GM10248 (cell line): Measurements from ENCODE around the gene SH3PXD2A.

ENCODE experiments used
- CTCF ChIA-PET: fragments of 300-600 bp; sonication (Branson Sonifier 250); formaldehyde crosslinking; extraction: SDS; loops from one replicate; lab custom pipeline; 2021; ENCODE audit warnings: antibody characterized with exemption; lab: Yijun Ruan, JAX
- POLR2A ChIA-PET: fragments of 350-650 bp; sonication (Branson Sonifier 250); formaldehyde crosslinking; extraction: SDS; loops from one replicate; lab custom pipeline; 2020; ENCODE audit warnings: antibody characterized with exemption; lab: Yijun Ruan, JAX
- DNase-seq: peaks from one replicate; pipeline ENCODE4 v3.0.0; 2012; ENCODE audit errors: extremely low spot score
- CTCF ChIP-seq: IDR thresholded peaks from 2 replicates; pipeline ENCODE4 v1.5.1; 2012; ENCODE audit warnings: mild to moderate bottlenecking, low read depth; ENCODE audit errors: extremely low read depth, missing control alignments, control extremely low read depth

The SH3PXD2A gene

GRCh38 chr10:103658049-103658577, 197.3 kb downstream of the SH3PXD2A start:
- ChIA-PET POLR2A (no interaction called here), CTCF (interaction anchor here (1.0 to 5.3 kb wide), 6 partner anchors 9 to 94 kb away, joined by 3 to 38 read pairs (median 6); no protein-coding TSS in a partner anchor)
- DNase-seq = no peak
- TF ChIP-seq CTCF = no peak

- DNase-seq = no peak
- TF ChIP-seq CTCF = no peak
- CTCF ChIA-PET = interaction anchor here (1.0 to 5.3 kb wide), 5 partner anchors 10 to 29 kb away, joined by 3 to 38 read pairs (median 8); no protein-coding TSS in a partner anchor
- POLR2A ChIA-PET = no interaction called here
Measured at GRCh38 chr10:103657061-103657591, 198.2 kb downstream of the SH3PXD2A start.

- TF ChIP-seq CTCF = no peak
- ChIA-PET CTCF (interaction anchor here (1.4 kb wide), 1 partner anchor 31 kb away, joined by 5 read pairs; no protein-coding TSS in a partner anchor), POLR2A (no interaction called here)
- DNase-seq = no peak
Measured at GRCh38 chr10:103654925-103655324, 200.5 kb downstream of the SH3PXD2A start.

- no peak for DNase-seq
- ChIA-PET POLR2A (no interaction called here), CTCF (interaction anchor here (0.9 to 1.5 kb wide), 2 partner anchors 24 to 33 kb away, joined by 3 to 5 read pairs; no protein-coding TSS in a partner anchor)
- TF ChIP-seq CTCF = no peak
Measured at GRCh38 chr10:103653581-103654037, 201.8 kb downstream of the SH3PXD2A start.

GRCh38 chr10:103652599-103653281, 202.6 kb downstream of the SH3PXD2A start:
- DNase-seq = no peak
- POLR2A ChIA-PET = no interaction called here
- no peak for TF ChIP-seq CTCF
- CTCF ChIA-PET = interaction anchor here (0.9 to 1.5 kb wide), 2 partner anchors 23 to 34 kb away, joined by 3 to 5 read pairs; no protein-coding TSS in a partner anchor

GRCh38 chr10:103651783-103652476, 203.4 kb downstream of the SH3PXD2A start:
- ChIA-PET CTCF (interaction anchor here (1.5 kb wide), 1 partner anchor 35 kb away, joined by 5 read pairs; no protein-coding TSS in a partner anchor), POLR2A (no interaction called here)
- no peak for DNase-seq

More at GRCh38 chr10:103651783-103652476, 203.4 kb downstream of the SH3PXD2A start:
- no peak for TF ChIP-seq CTCF
